Thymus (tissue), 11 donors: ENCODE measurements around the gene ANKRD44. TPM values are rescaled to one million over a fixed set of nuclear protein-coding genes. Genes with fewer than 3 reads are reported as not detected.
A peak's percentile ranks its signal among the peaks of the same experiment; 100 is the strongest.

Experiments
- DNase-seq, 9 donors: peaks; one replicate each; pipeline ENCODE4 v3.0.0-alpha.2; 2013; ENCODE audit warnings: low spot score in 9 of 9, low read depth in 6 of 9, missing footprints in 1 of 9
- H3K27ac ChIP-seq, 2 donors: one replicate each; pipeline ENCODE4 v1.5.1; 2013; ENCODE audit warnings: control low read depth in 1 of 2, low read depth in 1 of 2, low read length in 1 of 2, mild to moderate bottlenecking in 1 of 2, moderate library complexity in 1 of 2
- H3K27me3 ChIP-seq, 2 donors: one replicate each; pipeline ENCODE4 v1.5.1; 2013; ENCODE audit warnings: low read length in 1 of 2; ENCODE audit not compliant: control insufficient read depth in 2 of 2, insufficient read depth in 1 of 2
- H3K36me3 ChIP-seq, 2 donors: one replicate each; pipeline ENCODE4 v1.5.1; 2013; ENCODE audit warnings: low read length in 1 of 2, mild to moderate bottlenecking in 1 of 2, moderate library complexity in 1 of 2; ENCODE audit not compliant: control insufficient read depth in 2 of 2, insufficient read depth in 2 of 2
- H3K4me1 ChIP-seq, 2 donors: one replicate each; pipeline ENCODE4 v1.5.1; 2013; ENCODE audit warnings: low read length in 2 of 2; ENCODE audit not compliant: control insufficient read depth in 2 of 2, insufficient read depth in 2 of 2
- H3K4me3 ChIP-seq, 2 donors: one replicate each; pipeline ENCODE4 v1.5.1; 2013; ENCODE audit warnings: low read length in 2 of 2, control low read depth in 1 of 2, mild to moderate bottlenecking in 1 of 2
- H3K9me3 ChIP-seq, 2 donors: one replicate each; pipeline ENCODE4 v1.5.1; 2013; ENCODE audit warnings: low read length in 1 of 2, mild to moderate bottlenecking in 1 of 2; ENCODE audit not compliant: control insufficient read depth in 2 of 2, insufficient read depth in 1 of 2
- WGBS: extraction: QIAGEN DNeasy Blood & Tissue Kit; methylation state at CpG from one replicate; pipeline ENCODE4 v1.1.7; 2013; 5-methylcytosine and 5-hydroxymethylcytosine counted together
- polyA plus RNA-seq: library from polyadenylated mRNA; stranded (reverse); fragments of 200-250 nt; gene quantifications from one replicate; pipeline ENCODE4 v1.2.3, GENCODE V29; 2013
- total RNA-seq: library from RNA; stranded (reverse); fragments of 120-200 nt; gene quantifications from one replicate; pipeline ENCODE4 v1.2.4, GENCODE V29; 2013
- donor health status: healthy.

The ANKRD44 gene
- total and polyA plus RNA-seq, 2 donors, result 25.2 to 72.9 TPM

DNA sequence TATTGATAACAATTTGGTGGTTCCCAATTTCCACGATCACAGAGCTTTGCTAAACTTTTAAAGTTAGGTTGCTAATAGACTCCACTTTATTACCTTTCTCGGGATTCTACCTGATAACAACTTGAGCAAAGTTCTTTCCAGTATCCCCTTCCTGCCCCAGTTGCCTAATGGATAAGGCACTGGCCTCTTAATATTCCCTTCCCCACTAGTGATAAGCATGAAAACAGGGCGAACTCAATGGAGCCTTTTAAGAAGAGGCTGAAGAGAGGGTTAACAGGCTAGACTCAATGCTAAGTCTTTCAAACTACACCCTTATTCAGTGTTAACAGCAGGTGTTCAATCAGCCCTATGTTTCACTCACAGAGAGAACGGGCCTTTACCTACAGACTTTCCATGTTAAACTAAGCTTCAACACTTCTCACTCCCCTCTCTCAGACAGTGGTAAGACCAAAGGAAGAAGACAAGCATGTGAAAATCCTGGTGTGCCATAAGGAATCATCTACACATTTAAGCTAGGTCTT lies 75.8 kb downstream of the ANKRD44 start:
- DNase-seq, result no peak
- peaks cover 45 to 56% of the 10 kb centered on the region in 2 donors for H3K4me1 ChIP-seq
- WGBS, result 87% methylated on average over 4 of the region's 4 CpGs

DNA sequence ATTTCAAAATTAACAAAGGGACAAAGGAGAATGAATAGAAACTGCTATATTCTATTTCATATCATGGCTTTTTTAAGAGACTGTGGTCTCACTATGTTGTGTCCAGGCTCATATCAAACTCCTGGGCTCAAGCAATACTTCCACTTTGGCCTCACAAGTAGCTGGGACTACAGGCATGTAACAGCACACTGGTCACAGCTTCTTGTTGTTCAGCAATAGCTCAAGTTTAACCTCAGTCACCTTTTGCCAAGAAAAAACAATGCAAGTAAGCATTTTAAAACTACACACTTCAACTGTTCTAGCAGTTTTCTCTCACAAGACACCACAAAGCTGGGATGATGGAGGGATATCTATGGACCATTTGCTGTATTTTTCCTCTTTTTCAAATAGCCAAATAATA lies 77.1 kb downstream of the ANKRD44 start:
- Histone ChIP-seq H3K4me1 (peaks cover 36 to 48% of the 10 kb centered on the region in 2 donors), H3K27me3 (no peaks in the 10 kb centered on the region), H3K27ac (no peak overlapping the region), H3K9me3 (no peaks in the 10 kb centered on the region), H3K4me3 (no peak overlapping the region), H3K36me3 (peaks cover 0 to 3% of the 10 kb centered on the region in 2 donors)
- no peak for DNase-seq

More for the DNA sequence above, 75.8 kb downstream of the ANKRD44 start:
- H3K27me3 ChIP-seq, result no peaks in the 10 kb centered on the region
- no peaks in the 10 kb centered on the region for H3K9me3 ChIP-seq
- H3K27ac ChIP-seq, result peak overlapping the region; percentile 8 to 43
- H3K4me3 ChIP-seq, result no peak overlapping the region
- H3K36me3 ChIP-seq, result peaks cover 0 to 3% of the 10 kb centered on the region in 2 donors

DNA sequence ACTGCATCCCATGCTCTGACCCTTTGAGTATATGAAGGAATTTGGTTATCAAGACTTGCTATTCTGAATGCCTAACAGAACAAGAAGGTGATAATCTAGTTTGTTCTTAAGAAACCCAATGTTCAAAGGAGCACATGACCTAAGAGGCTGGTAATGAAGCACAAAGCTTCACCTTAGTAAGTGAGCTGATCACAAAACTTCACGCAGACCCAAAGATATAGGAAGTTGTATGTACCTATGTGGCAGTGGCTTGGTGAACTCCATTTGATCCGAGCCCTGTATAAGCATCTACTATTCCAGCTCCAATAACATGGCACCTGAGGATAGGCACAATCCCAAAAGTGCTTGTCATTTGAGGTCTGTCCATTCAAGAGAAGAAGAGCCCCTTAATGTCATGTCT lies 78.6 kb downstream of the ANKRD44 start:
- Histone ChIP-seq H3K4me3 (no peak overlapping the region), H3K36me3 (peaks cover 0 to 3% of the 10 kb centered on the region in 2 donors), H3K9me3 (no peaks in the 10 kb centered on the region), H3K27me3 (no peaks in the 10 kb centered on the region), H3K27ac (no peak overlapping the region), H3K4me1 (peaks cover 29 to 38% of the 10 kb centered on the region in 2 donors)
- DNase-seq, result no peak
- 89% methylated on average over 2 of the region's 2 CpGs for WGBS

DNA sequence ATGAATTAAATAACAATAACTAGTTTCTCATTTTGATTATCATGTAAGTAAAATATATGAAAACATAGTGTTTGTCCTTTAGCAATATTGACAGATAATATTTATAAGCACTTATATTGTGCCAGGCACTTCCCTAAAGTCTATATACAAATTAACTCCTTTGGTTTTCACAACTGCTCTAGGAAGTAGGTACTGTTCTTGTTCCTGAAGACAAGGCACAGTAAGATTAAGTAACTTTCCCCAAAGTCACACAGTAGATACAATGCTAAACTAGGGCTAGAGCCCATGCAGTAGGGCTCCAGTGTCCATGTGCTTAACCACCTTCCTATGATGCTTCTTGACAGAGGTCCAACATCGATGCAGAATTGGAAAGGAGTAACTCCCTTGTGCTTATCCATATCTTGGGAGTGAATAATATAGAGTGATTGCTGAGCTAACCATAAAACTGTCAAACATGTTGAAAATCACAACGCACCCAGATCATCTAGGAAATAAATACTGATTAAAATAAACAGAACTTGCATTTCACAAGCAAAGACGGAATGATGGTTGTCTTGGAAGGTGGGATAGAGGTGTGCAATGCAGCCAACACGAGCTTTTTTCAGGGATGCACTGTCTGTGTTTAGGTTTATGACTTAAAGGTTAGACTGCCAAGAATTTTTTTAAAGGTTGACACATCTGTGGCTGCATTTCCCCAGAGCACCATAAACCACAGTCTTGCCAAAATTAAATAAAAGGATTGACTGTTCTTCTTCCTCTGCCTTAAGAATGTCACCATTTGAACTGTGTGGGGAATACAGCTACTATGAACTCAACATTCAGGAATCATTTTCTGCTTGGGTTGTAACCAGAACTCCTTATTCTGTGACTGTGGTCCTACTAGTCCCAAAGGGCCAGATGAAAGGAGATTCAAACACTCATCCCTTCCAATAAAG lies 80.8 kb downstream of the ANKRD44 start:
- WGBS, result 80% methylated on average over 4 of the region's 4 CpGs
- H3K4me1 ChIP-seq, result peaks cover 18 to 24% of the 10 kb centered on the region in 2 donors
- H3K4me3 ChIP-seq, result no peak overlapping the region
- no peak for DNase-seq
- no peak overlapping the region for H3K27ac ChIP-seq
- H3K27me3 ChIP-seq, result no peaks in the 10 kb centered on the region
- peaks cover 0 to 3% of the 10 kb centered on the region in 2 donors for H3K36me3 ChIP-seq
- H3K9me3 ChIP-seq, result no peaks in the 10 kb centered on the region

DNA sequence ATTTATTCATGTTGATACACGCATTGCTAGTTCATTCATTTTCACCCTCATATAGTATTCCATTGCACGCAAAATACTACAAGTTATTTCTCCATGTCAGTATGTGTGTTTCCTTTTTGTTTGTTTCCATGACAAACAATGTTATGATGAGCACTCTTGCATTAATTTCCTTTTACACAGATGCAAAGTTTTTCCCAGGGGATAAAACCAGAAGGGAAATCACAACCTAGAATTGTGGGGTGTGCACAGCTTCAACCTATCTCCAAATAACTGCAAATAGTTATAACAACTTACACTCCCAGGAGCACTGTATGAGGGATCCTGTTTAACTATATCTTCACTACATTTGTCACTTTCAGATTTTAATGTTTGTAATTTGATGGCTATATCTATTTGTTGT lies 87.1 kb downstream of the ANKRD44 start:
- DNase-seq, result no peak
- H3K9me3 ChIP-seq, result no peaks in the 10 kb centered on the region
- 98% methylated on average over 2 of the region's 2 CpGs for WGBS
- H3K4me3 ChIP-seq, result no peak overlapping the region
- no peak overlapping the region for H3K27ac ChIP-seq
- no peaks in the 10 kb centered on the region for H3K4me1 ChIP-seq
- H3K27me3 ChIP-seq, result no peaks in the 10 kb centered on the region
- H3K36me3 ChIP-seq, result peaks cover 0 to 4% of the 10 kb centered on the region in 2 donors

DNA sequence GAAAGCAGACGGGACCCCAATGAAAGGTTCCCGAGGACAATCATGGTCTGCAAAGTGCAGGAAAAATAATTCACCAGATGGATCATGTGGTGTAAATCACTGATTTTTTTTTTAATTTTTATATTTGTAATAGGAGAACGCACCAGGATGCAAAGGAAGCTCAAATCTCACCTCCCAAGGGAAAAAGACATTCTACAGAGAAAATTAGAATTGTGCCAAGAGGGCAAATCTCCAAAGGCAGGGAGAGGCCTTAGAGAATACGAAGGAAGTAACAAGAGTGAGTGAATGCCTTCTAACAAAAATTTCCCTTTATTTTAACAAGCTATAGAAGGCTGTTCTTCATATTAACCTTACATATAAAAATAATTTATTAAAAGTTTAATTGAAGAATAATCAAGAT lies 90.9 kb downstream of the ANKRD44 start:
- Histone ChIP-seq H3K9me3 (no peaks in the 10 kb centered on the region), H3K4me3 (no peak overlapping the region), H3K27ac (no peak overlapping the region), H3K27me3 (no peaks in the 10 kb centered on the region), H3K36me3 (peaks cover 4 to 8% of the 10 kb centered on the region in 2 donors), H3K4me1 (peaks cover 14 to 15% of the 10 kb centered on the region in 2 donors)
- WGBS, result 94% methylated on average over 4 of the region's 4 CpGs
- no peak for DNase-seq

DNA sequence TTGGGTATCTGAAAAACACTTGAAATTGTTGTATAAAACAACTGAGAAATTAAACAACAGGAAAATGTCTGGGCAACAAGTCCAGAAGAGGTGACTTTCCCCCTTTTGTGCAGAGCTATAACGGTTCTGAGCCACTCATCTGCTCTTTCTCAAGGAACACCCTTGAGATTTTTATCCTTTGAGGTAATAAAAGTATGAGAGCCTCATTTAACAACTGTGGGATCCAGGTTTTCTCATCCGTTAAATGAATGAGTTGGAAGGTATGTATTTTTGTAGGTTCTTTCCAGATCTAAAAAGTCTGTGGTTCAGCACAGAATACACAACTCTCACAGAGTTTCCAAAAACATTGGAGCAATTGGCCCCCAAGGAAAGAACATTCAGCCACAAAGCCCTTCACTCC lies 93.0 kb downstream of the ANKRD44 start:
- Histone ChIP-seq H3K27me3 (no peaks in the 10 kb centered on the region), H3K36me3 (peaks cover 4 to 8% of the 10 kb centered on the region in 2 donors), H3K9me3 (no peaks in the 10 kb centered on the region), H3K4me1 (peaks cover 22 to 25% of the 10 kb centered on the region in 2 donors), H3K27ac (peak overlapping the region in 1 of 2 donors; percentile 55), H3K4me3 (no peak overlapping the region)
- WGBS, result 91% methylated on average over 2 of the region's 2 CpGs
- DNase-seq, result no peak

DNA sequence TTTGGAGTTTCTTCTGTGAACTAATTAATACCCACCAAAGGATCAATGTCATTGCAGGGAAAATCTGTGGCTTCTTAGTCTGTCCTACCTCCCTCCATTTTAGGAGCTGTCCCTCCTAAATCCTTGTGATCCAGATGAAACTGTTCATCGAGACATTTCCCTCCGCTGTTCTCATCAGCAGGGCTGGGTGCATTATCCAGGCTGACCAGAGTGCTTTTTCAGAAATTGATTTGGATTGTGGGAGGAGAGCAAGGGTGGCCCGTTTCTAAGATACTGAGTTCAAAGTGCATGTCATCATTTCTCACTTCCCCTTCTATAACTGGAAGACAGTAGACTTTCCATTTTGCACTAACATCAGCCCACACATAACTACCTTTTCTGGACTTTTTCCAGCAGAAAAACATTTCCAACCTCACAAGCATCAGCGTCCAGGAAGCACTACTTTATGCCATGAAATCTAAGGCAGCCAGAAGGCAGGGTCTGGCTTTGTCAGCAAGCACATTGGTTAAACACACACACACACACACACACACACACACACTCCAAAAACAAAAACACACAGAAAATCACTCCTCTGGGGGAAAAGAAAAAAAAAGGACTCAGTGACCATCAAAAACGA lies 94.1 kb downstream of the ANKRD44 start:
- Histone ChIP-seq H3K9me3 (no peaks in the 10 kb centered on the region), H3K36me3 (peaks cover 4% of the 10 kb centered on the region in 2 donors), H3K27me3 (no peaks in the 10 kb centered on the region), H3K4me1 (peaks cover 33 to 36% of the 10 kb centered on the region in 2 donors), H3K27ac (peak overlapping the region; percentile 13 to 49), H3K4me3 (no peak overlapping the region)
- DNase-seq, result no peak
- WGBS, result 57% methylated on average over 5 of the region's 5 CpGs
